Measurements from ENCODE around the gene GSTCD. TPM values are rescaled to one million over a fixed set of nuclear protein-coding genes. Genes with fewer than 3 reads are reported as not detected.

GSTCD gene
- total RNA-seq, 4 donors from 2014 or later: 9.6 to 19.5 (median 10.6) TPM

DNA sequence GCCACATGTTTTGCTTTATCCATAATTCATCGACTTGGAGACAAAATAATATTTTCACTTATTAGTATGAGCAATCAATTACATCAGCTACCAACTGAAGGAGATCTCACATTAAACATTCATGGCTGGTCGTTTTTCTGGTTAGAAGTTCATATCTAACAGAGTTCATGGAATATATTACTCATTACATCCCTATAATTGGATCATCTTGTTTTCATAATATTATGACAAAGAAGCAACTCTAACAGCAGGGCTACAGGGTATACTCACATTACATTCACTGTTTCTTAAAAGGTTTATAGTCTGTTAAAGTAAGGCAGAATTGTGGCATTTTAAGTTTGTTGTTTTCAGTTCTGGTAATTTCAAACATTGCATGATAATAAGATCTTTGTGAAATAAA lies 33.0 kb downstream of the GSTCD start:
- H3K9me3 ChIP-seq: peaks cover 0 to 14% (median 0%) of the 10 kb centered on the region in 3 donors
- 63 to 68% methylated on average over 2 of the region's 2 CpGs for WGBS, 2 donors
- TF ChIP-seq, protein P1, sequence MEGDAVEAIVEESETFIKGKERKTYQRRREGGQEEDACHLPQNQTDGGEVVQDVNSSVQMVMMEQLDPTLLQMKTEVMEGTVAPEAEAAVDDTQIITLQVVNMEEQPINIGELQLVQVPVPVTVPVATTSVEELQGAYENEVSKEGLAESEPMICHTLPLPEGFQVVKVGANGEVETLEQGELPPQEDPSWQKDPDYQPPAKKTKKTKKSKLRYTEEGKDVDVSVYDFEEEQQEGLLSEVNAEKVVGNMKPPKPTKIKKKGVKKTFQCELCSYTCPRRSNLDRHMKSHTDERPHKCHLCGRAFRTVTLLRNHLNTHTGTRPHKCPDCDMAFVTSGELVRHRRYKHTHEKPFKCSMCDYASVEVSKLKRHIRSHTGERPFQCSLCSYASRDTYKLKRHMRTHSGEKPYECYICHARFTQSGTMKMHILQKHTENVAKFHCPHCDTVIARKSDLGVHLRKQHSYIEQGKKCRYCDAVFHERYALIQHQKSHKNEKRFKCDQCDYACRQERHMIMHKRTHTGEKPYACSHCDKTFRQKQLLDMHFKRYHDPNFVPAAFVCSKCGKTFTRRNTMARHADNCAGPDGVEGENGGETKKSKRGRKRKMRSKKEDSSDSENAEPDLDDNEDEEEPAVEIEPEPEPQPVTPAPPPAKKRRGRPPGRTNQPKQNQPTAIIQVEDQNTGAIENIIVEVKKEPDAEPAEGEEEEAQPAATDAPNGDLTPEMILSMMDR (IDR thresholded peaks at IDR 0.05): no peak
- no peak for TF ChIP-seq POLR2A (IDR thresholded peaks at IDR 0.05)
- intact Hi-C loops (cut with DNase I): no loop called here
- no peak overlapping the region for H3K4me3 ChIP-seq
- H3K27ac ChIP-seq: no peak overlapping the region
- peaks cover 0 to 23% (median 6%) of the 10 kb centered on the region in 3 donors for H3K36me3 ChIP-seq
- no peaks in the 10 kb centered on the region for H3K27me3 ChIP-seq
- no peak for DNase-seq
- no peaks in the 10 kb centered on the region for H3K4me1 ChIP-seq

DNA sequence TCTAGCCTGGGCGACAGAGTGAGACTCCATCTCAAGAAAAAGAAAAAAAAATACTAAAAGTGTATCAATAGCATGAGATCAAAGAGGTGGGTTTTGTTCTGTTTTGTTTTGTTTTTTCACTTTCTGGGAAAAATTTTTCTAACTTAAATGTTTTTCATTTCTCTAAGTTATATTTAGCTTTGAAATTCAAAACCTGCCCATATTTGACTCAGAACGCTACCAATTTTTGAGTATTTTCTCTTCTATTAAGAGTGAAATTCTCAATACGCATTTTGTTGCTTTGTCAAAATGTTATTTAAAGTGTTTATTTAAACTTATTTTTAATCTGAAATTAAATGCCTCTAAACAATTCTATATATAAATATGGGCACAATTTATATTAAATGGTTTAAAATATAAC lies 39.6 kb downstream of the GSTCD start:
- no peak overlapping the region for H3K27ac ChIP-seq
- WGBS, 2 donors: 69 to 91% methylated on average over 3 of the region's 3 CpGs
- H3K4me1 ChIP-seq: no peaks in the 10 kb centered on the region
- TF ChIP-seq, protein P1 (IDR thresholded peaks at IDR 0.05): no peak
- no peak for TF ChIP-seq POLR2A (IDR thresholded peaks at IDR 0.05)
- no peak overlapping the region for H3K4me3 ChIP-seq
- no peaks in the 10 kb centered on the region for H3K36me3 ChIP-seq
- H3K9me3 ChIP-seq: no peaks in the 10 kb centered on the region
- no peak for DNase-seq
- H3K27me3 ChIP-seq: no peaks in the 10 kb centered on the region
- intact Hi-C loops (cut with DNase I): no loop called here

DNA sequence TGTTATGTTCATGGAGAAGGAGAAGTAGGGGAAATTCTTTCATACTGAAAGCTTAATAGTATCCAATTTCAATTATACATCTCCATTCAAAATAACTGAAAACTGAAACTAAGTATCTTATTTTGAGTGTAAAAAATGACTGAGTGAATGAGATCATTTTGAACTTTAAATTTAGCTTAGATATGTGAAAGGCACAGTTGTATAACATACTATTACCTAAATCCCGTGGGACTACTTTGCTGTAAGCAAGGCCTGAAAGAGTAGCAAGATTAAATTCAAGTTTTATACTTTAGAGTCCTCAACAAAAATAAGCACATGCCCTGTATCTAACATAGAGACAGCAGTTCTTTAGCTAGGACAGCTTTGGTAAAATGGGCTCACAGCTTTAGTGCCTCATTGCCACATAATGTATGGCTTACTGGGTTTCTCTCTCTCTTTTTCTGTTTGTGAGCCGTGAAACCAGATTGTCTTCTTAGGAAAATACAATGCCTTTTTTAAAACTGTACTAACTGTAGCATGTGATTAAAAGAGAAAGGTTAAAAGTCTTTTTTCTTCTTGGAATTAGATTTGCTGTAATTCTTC lies 43.2 kb downstream of the GSTCD start:
- Histone ChIP-seq H3K36me3 (no peaks in the 10 kb centered on the region), H3K4me3 (no peak overlapping the region), H3K4me1 (no peaks in the 10 kb centered on the region), H3K27ac (no peak overlapping the region), H3K27me3 (no peaks in the 10 kb centered on the region), H3K9me3 (no peaks in the 10 kb centered on the region)
- no peak for DNase-seq
- TF ChIP-seq POLR2A (IDR thresholded peaks at IDR 0.05): no peak
- TF ChIP-seq, protein P1 (IDR thresholded peaks at IDR 0.05): no peak
- intact Hi-C loops (cut with DNase I): no loop called here
- WGBS, 2 donors: 44 to 47% methylated on average over 2 of the region's 2 CpGs

DNA sequence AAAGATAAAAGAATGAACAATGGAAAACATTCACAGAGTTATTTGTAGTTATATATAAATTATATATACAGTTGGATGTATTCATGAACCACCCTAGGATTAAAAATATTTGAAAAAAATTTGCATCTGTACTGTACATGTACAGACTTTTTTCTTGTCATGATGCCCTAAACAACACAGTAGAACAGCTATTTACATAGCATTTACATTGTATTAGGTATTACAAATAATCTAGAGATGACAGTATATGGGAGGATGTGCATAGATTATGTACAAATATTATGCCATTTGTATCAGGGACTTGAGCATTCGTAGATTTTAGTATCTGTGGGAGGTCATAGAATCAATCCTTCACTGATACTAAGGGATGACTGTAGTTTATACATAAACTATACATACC lies 44.8 kb downstream of the GSTCD start:
- Histone ChIP-seq H3K36me3 (no peaks in the 10 kb centered on the region), H3K27ac (no peak overlapping the region), H3K4me1 (no peaks in the 10 kb centered on the region), H3K4me3 (no peak overlapping the region), H3K27me3 (no peaks in the 10 kb centered on the region), H3K9me3 (no peaks in the 10 kb centered on the region)
- TF ChIP-seq POLR2A (IDR thresholded peaks at IDR 0.05): no peak
- WGBS, 2 donors: 88 to 91% methylated on average over 1 of the region's 1 CpG
- intact Hi-C loops (cut with DNase I): no loop called here
- DNase-seq: no peak

DNA sequence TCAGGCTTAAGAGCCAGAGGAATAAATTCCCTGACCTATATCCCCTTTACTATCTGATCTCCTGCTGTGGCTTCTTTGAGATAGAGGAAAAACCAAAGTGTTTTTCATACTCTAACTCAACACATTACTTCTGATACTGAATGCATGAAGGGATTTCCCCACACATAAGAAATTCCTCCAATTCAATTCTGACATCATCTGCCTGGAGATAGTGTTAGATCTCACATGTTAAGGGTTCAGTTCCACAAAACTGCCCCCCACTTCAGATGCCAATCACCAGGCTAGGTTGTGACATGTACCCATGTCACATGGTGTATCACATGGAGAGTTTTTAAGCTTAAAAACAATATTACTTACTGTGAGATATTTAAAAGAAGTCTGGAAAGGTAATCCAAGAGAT lies 46.8 kb downstream of the GSTCD start:
- Histone ChIP-seq H3K36me3 (no peaks in the 10 kb centered on the region), H3K4me3 (no peak overlapping the region), H3K27ac (no peak overlapping the region), H3K9me3 (no peaks in the 10 kb centered on the region), H3K27me3 (no peaks in the 10 kb centered on the region), H3K4me1 (no peaks in the 10 kb centered on the region)
- DNase-seq: no peak
- intact Hi-C loops (cut with DNase I): no loop called here
- no peak for TF ChIP-seq POLR2A (IDR thresholded peaks at IDR 0.05)
- TF ChIP-seq, protein P1 (IDR thresholded peaks at IDR 0.05): no peak

DNA sequence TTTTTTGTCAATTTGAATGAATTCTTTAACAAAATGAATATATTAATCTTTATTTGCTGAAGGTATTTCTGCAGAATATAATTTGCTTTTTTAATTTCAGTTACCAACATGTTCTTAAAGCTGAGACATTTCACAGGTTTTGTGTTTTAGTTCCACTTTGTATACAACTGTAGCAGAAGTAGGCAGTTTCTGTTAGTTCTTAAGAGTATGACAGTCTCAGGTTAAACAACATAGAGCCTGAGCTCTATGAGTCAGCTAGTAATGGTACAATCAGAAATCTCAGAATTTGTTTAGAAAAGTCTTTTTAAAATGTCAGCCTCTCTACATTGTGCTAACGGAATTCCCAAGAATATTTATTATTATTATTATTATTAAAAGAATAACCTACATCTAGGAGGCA lies 50.4 kb downstream of the GSTCD start:
- no peaks in the 10 kb centered on the region for H3K36me3 ChIP-seq

More for the DNA sequence above, 50.4 kb downstream of the GSTCD start:
- Histone ChIP-seq H3K4me1 (no peaks in the 10 kb centered on the region), H3K27ac (no peak overlapping the region), H3K9me3 (no peaks in the 10 kb centered on the region), H3K27me3 (no peaks in the 10 kb centered on the region), H3K4me3 (no peak overlapping the region)
- DNase-seq: no peak
- 100% methylated on average over 1 of the region's 1 CpG for WGBS, 2 donors
- intact Hi-C loops (cut with DNase I): no loop called here
- TF ChIP-seq, protein P1 (IDR thresholded peaks at IDR 0.05): no peak
- TF ChIP-seq POLR2A (IDR thresholded peaks at IDR 0.05): no peak
